Measurements from ENCODE around the gene DDX59.
A peak's percentile ranks its signal among the peaks of the same experiment; 100 is the strongest.

Gene DDX59

DNA sequence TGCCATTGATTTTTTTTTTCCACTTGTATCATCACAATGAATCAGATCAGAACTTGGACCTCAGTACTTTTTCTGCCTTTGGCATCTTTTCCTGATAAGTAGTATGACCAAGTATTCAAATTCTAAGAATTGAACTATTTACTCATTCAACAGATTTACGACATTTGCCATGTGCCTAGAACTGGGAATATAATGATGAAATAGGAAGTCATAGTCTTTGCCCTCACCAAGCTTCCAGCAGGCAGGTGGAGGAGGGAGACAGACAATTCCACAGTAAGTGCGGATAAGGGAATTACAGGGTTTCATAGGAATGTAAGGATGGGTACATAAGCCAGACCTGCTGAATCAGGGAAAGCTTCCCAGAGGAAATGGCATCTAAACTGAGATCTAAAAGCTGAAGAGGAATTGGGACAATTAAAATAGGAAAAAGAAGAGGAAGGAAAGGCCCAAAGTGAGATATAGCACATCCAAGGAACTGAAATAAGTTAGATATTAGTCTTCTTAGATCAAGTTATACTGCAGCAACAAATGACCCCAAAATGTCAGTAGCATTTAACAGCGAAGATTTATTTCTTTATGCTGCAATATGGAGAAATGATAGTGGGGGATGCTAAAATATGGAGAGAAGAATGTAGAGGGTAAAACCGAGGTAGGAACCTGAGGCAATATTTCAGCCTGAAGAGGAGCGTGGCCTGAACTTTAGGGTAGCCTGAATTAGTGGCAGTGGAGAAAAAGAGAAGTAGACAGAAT is 5.3 kb upstream of the DDX59 start:
- in situ Hi-C loops (cut with HindIII; ENCODE audit: low pct_ligation_motif_present, low pct_unique_long_range_greater_than_20kb, low sequenced_read_pairs) = no loop called here
- DNase-seq = no peak

DNA sequence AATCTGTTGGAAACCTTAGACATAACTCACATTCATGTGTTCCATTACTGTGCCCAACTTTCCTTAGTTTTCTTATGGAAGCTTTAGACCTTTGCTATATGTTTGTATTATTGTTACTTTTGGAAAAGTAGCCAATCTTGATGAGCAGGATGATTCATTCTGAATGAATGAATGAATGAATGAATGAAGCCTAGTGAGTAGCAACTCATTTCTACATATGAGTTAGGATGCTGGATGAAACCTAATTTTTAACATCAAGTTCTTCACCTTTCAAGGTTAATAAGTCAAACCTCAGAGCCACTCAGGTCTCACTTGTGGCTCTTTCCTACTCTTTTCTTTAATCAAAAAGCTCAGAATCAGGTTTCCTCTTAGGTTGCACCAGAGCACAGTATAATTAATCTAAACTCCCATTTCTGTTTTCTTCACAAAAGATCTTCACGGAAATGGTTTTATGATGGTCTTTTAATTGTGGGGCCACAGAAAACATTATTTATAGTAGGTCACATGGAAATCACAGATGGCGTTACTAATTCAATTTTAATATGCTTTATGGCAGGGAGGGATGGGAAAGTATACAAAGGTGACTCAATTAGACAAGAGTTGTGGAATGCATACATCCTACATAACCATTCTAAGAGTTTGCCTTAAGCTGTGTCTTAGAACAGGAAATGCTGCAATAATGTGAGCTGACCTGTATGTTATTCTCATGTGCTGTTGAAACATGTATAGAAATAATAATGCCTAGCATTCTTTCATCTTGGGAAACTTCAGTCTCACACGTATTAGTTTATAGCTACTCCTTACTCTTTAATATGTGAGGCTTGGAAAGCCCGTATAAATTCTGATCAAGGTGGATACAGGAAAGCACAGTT is 4.5 kb upstream of the DDX59 start:
- DNase-seq = no peak
- in situ Hi-C loops (cut with HindIII; ENCODE audit: low pct_ligation_motif_present, low pct_unique_long_range_greater_than_20kb, low sequenced_read_pairs) = no loop called here

DNA sequence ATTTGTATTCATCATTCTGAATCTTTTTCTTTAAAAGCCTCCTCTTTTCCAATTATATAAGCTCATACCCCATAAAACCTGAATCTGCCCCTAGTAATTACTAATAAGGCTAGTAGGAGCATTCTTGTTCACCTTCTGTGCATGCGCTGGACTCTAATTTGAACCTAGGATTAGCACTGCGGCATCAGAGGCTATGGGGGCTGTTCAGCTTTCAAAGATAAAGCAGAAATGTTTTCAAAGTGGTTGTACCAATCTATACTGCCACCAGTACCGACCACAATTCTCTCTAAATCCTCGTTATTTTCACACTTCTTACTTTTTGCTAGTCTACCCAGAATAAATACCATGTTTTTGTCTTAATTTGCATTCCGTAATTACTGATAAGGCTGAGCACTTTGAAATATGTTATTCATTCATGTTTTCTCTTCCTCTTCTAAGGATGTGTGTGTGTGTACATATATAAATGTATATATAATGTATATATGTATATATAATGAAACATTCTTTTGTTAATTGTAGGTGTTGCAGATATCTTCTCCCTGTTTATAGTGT is 1.6 kb upstream of the DDX59 start:
- DNase-seq = no peak
- in situ Hi-C loops (cut with HindIII; ENCODE audit: low pct_ligation_motif_present, low pct_unique_long_range_greater_than_20kb, low sequenced_read_pairs) = no loop called here

DNA sequence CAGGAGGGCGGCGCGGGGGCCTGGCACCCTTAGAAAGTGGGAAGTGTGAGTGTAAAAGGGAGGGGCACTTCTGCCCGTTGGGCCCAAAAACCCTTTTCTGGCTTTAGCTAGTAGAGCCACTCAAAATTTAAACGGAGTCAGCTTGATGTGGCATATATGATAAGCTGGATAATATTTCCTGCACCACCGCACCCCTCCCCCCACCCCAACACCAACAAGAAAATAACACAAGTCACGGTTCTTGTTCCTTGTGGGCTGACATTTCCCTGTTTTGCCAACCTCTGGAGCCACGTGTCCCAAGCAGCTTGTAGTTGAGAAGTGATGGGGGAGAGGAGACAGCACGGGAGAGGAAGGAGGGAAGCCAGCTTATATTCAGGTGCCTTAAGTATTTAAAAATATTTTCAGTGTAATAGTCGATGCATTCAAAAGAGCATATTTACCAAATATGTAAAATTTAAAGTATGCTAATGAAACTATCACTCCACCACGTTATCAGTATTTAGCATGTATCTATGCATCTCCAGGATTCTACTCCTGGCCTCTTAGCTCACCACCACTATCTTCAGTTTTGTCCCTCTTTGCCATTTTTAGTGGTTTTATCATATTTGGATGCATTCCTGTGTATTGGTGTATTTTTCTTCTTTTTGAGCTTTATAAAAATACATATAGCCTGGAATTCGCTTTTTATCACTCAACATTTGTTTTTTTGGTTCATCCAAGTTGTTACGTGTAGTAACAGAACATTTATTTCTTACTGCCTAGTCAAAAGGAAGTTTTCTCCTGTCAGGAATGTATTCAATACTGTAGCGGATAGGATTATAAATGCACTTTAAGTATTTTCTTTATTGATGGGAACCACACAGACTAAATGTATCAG is 773 bp upstream of the DDX59 start:
- DNase-seq = peak; percentile 76
- in situ Hi-C loops (cut with HindIII; ENCODE audit: low pct_ligation_motif_present, low pct_unique_long_range_greater_than_20kb, low sequenced_read_pairs) = no loop called here

DNA sequence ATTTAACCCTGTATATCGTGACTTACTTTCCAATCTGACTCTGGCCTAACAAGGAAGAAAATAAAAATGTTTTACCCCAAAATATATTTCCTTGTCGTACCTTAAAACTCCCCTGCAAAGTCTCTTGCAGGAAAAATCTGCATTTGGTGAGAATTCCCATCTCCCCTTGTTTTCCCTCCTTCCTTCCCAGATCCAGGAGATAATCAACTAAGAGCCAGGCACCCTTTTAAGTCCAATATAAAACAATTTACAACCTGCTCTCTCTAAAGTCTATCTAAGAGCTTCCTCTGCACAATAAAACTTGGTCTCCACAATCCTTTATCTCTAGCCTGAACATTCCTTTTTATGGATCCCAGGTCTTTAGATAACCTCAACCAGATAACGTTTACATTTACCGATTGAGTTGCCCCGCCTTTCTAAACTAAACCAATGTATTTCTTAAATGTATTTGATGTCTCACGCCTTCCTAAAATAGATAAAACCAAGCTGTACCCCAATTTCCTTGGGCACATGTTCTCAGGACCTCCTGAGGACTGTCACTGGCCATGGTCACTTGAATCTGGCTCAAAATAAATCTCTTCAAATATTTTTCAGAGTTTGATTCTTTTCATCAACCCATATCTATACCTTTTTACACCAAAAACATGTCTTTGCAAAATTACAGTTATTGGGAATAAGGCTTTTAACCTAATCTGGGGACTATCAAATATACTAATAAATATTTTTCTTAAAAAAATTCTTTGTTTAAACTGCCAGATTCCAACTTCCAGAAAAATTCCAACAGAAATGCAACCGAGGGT is 993 bp downstream of the DDX59 start:
- peak; percentile 8 for DNase-seq
- in situ Hi-C loops (cut with HindIII; ENCODE audit: low pct_ligation_motif_present, low pct_unique_long_range_greater_than_20kb, low sequenced_read_pairs) = no loop called here

DNA sequence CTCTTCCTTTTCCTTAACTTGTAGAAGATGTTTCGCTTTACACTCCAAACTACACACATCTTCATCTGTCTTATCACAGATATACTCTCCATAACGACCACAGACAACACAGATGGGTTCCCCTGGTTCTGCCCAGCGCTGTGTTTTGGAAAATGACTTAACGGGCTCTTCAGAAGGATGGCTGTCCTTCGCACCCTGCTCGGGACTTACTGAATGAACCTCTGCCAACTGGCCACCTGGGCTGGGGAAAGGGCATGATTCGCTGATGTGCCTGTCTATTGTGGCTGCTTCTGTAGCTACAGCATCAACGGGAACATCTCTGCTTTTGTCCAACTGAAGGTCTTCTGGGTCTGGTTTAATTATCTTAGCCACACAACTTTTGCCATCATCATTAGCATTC is 3.4 kb downstream of the DDX59 start:
- DNase-seq = no peak
- in situ Hi-C loops (cut with HindIII; ENCODE audit: low pct_ligation_motif_present, low pct_unique_long_range_greater_than_20kb, low sequenced_read_pairs) = no loop called here

DNA sequence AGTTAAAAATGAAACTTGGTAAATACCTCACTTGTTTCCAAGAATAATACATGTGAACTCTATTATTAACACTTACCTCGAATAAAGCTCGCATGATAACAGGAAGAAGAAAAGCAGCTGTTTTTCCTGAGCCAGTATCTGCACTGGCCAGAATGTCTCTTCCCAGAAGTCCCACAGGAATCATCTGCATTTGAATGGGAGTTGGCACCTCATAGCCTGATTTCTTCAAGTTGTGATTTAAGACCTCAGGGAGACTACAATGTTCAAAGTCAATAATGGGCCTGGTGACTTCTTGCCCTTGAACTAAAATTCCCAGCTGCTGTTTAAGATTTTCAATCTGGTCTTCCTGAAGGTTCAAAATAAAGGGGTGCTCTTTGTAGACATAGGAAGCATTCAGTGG is 3.8 kb downstream of the DDX59 start:
- in situ Hi-C loops (cut with HindIII; ENCODE audit: low pct_ligation_motif_present, low pct_unique_long_range_greater_than_20kb, low sequenced_read_pairs) = no loop called here
- DNase-seq = no peak

DNA sequence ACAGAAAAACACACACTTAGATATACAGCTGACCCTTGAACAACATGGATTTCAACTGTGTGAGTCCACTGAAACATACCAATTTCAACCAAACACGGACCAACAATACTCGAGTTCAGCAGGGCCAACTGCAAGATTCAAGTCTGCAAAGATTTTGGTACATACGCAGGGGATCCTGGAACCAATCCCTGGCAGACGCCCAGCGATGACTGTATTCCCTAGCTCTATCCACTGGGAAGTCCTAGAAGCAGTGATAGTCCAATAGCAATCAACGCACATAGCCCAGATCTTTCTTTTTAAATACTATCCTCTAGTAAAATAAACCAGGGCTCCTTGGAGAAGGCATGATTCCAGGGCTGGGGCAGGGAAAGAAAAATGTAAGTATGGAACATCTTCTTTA is 9.0 kb downstream of the DDX59 start:
- in situ Hi-C loops (cut with HindIII; ENCODE audit: low pct_ligation_motif_present, low pct_unique_long_range_greater_than_20kb, low sequenced_read_pairs) = no loop called here
- no peak for DNase-seq

DNA sequence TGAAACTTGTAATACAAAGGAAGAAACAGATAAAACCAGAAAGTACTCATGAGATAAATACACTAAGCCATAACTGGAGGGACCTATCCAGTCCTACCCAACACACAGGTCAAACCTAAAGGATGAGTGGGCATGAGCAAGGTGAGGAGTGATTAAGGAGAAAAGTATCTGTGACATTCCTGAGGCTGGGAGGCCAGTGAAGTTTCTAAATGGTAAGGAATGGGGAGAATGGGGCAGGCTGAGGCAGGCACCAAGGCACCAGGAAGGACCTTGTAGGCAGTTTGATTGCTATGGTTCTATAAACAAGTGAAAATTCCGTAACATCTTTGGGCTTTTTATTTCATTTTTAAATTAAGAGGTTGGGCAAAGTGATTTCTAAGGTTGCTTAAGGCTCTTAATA is 10.4 kb downstream of the DDX59 start:
- in situ Hi-C loops (cut with HindIII; ENCODE audit: low pct_ligation_motif_present, low pct_unique_long_range_greater_than_20kb, low sequenced_read_pairs) = no loop called here

DNA sequence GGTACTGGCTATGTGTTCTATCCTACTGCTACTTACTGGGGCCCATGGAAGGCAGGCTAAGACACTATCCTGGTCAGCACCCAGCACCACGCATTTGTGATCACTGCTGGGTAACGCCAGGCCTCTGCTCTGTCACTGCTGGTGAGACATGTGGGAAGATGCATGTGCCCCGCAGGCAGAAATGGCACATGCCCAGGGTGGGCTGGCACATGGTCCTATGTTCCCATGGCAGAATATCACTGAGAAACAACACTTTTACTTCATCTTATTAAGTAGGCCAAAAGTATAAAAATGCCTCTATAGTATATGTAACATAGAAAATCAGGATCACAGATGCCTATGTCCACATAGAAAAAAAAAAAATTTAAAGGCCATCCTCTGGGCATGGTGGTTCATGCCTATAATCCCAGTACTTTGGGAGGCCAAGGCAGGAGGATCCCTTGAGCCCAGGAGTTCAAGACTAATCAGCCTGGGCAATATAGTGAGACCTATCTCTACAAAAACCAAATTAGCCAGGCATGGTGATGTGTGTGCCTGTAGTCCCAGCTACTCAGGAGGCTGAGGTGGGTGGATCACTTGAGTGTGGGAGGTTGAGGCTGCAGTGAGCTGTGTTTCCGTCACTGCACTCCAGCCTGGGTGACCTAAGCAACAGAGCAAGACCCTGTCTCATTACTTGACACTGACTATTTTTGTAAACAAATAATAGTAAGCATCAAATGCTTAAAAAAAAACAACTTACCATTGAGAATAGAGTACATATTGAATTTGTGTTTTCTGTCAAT is 11.5 kb downstream of the DDX59 start:
- DNase-seq = no peak
- in situ Hi-C loops (cut with HindIII; ENCODE audit: low pct_ligation_motif_present, low pct_unique_long_range_greater_than_20kb, low sequenced_read_pairs) = no loop called here

More for the DNA sequence above, 10.4 kb downstream of the DDX59 start:
- DNase-seq = peak; percentile 82

DNA sequence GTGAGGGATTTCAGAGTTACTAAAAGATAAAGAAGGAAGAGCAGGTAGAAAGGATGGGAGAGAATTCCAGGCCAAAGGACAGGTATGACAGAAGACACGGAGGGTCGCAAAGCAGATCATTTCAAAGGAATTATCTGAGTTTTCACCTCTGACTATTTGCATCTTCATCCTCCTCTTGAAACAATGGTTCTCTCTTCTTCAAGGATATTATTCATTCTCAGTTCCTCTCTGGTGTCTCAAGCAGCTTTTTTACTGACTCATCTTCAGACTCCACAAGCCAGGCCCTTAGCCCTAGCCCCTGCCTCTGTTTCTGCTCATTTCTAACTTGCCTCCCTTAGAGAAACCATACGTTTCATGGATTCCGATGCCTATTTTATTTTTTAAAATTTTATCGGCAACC is 15.0 kb downstream of the DDX59 start:
- in situ Hi-C loops (cut with HindIII; ENCODE audit: low pct_ligation_motif_present, low pct_unique_long_range_greater_than_20kb, low sequenced_read_pairs) = no loop called here
- DNase-seq = no peak

DNA sequence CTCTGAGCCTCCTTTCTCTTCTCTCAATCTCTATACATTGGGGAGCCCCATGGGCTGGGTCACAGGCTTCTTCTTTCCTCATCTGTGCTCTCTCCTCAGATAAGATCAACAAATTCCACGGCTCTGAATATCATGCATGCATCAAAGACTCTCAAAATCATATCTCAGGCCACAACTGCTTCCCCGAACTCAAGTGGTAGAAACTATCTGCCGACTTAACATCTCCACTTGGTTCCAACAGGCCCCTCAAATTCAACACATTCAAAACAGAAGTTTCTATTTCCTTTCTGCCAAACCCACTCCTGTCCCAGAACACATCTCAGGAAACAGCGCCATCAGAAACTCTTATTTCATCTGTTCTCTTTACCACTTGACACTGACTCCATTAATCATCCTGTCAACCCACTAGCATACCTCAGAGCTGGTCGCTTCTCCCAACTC is 16.7 kb downstream of the DDX59 start:
- DNase-seq = no peak
- in situ Hi-C loops (cut with HindIII; ENCODE audit: low pct_ligation_motif_present, low pct_unique_long_range_greater_than_20kb, low sequenced_read_pairs) = no loop called here

DNA sequence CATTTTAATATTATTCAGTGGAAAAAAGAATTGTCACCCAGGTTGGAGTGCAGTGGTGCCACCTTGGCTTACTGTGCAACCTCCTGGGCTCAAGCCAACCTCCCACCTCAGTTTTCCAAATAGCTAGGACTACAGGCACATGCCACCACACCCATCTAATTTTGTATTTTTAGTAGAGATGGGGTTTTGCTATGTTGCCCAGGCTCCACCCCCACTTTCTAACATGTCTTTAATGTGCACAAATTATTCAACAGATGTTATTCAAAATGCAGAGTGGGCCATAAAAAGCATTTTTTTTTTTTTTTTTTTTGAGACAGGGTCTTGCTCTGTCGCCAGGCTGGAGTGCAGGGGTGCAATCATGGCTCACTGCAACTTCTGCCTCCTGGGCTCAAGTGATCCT is 17.3 kb downstream of the DDX59 start:
- no peak for DNase-seq
- in situ Hi-C loops (cut with HindIII; ENCODE audit: low pct_ligation_motif_present, low pct_unique_long_range_greater_than_20kb, low sequenced_read_pairs) = no loop called here

DNA sequence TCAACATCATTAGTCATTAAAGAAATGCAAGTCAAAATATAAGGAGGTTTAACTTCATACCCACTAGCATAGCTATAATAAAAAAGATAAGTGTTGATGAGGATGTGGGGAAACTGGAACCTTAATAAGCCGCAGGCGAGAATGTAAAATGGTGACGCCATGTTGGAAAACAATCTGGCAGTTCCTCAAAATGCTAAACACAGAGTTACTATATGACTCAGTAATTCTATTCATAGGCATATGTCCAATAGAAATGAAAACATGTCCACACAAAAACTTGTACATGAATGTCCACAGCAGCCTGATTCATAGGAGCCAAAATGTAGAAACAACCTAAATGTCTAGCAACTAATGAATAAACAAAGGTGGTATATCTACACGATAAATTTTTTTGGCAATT is 23.2 kb downstream of the DDX59 start:
- in situ Hi-C loops (cut with HindIII; ENCODE audit: low pct_ligation_motif_present, low pct_unique_long_range_greater_than_20kb, low sequenced_read_pairs) = no loop called here
- no peak for DNase-seq

DNA sequence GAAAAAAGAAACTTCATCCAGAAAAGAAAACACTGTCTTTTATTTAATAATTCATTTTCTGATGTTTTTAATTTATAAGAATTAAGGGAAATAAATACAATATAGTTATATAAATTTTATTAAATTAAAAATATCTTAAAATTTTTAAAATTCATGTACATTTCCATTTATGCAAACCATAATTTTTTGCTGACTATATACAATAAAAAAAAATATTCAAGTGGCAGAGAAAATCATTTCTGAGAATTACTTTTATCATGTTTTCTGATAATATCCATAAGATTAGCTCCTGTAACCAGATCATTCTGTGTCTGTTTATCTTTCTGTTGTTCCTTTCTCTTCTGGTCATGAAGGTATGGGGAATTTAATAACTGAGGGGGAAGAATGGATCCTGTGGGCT is 25.7 kb downstream of the DDX59 start:
- no peak for DNase-seq
- in situ Hi-C loops (cut with HindIII; ENCODE audit: low pct_ligation_motif_present, low pct_unique_long_range_greater_than_20kb, low sequenced_read_pairs) = no loop called here

DNA sequence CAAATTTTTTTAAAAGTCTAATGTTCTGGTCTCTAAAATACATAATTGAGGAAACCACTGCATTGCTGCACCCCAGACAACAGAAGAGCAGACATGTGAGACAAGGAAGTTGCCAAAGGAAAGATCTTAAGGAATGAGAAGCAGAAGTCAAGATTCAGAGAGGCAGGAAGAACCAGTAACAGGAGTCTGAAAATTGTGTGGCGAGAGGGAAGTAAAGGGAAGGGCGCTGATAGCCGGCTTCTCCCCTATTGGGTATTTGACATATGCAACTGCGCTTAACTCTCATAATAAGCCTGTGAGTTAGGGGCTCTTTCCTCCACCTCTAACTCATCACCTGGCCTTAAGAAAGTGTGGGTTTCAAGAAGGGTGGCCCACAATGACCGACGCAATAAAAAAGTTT is 27.2 kb downstream of the DDX59 start:
- in situ Hi-C loops (cut with HindIII; ENCODE audit: low pct_ligation_motif_present, low pct_unique_long_range_greater_than_20kb, low sequenced_read_pairs) = no loop called here

DNA sequence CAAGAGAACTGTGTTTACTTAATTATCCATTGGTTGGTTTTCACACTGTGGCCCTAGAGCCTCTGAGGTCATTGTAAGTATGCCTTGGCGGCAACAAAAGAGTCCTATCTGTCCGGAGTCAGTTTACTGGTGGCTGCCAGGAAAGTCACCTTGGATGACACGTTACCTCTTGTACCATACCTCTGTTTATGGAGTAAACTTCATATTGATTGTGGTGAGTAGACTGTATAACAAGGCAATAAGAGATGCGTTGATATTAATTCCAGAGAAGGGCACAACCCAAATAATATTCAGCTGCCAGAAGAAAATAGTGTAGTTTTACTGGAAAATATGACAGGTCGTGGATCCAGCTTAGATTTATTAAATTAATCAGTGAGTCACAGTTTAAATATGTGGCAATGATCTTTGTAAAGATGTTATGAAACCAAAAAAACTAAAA is 28.7 kb downstream of the DDX59 start:
- in situ Hi-C loops (cut with HindIII; ENCODE audit: low pct_ligation_motif_present, low pct_unique_long_range_greater_than_20kb, low sequenced_read_pairs) = no loop called here
- no peak for DNase-seq

More for the DNA sequence above, 27.2 kb downstream of the DDX59 start:
- DNase-seq = no peak

All from ACHN (cell line).